Measurements from ENCODE around the gene RBM28.

GRCh38 chr7:128324368-128324680 lies 19.4 kb downstream of the RBM28 start:
- TF ChIP-seq CTCF (IDR thresholded peaks at IDR 0.05; ENCODE audit: insufficient read depth, low read depth, low read length) = no peak
- no peak for TF ChIP-seq EZH2 (IDR thresholded peaks at IDR 0.05; ENCODE audit: insufficient read depth, low read length)

All from astrocyte (in vitro differentiated cells and primary cell).